ENCODE data around the gene ATL3.
"Not testable (repeated sequence)": the region's sequence is repeated elsewhere in the genome, so short reads cannot be mapped to it uniquely, and the experiment has no call there.

The ATL3 gene

GRCh38 chr11:63599211-63600122, 71.7 kb downstream of the ATL3 start:
- no peak overlapping the region for H3K4me3 ChIP-seq (ENCODE audit: low read length)
- TF ChIP-seq ZNF274 (IDR thresholded peaks at IDR 0.05; ENCODE audit: low read depth, low read length) = no peak

DNA sequence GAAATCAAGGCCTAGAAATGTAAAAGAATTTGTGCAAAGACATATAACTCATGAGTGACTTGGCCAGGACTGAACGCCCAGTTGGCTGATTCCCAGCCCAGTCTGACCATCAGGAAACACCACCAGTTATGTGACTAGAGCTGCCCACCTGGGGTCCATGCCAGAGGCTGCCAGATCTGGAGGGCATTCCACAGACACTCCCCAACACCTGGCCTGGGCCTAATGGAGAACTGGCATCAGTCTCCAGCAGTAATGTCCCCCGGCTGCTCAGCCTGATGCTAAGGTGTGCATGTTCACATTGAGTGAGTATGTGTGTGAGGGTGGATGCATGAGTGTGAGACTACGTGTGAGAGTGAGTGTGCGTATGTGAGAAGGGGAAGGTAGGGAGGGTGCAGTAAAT, 72.6 kb downstream of the ATL3 start:
- no peak for TF ChIP-seq ZNF274 (IDR thresholded peaks at IDR 0.05; ENCODE audit: low read depth, low read length)
- no peak overlapping the region for H3K4me3 ChIP-seq (ENCODE audit: low read length)

GRCh38 chr11:63595296-63595695, 75.9 kb downstream of the ATL3 start:
- no peak for TF ChIP-seq ZNF274 (IDR thresholded peaks at IDR 0.05; ENCODE audit: low read depth, low read length)
- H3K4me3 ChIP-seq (ENCODE audit: low read length) = no peak overlapping the region

GRCh38 chr11:63592975-63593395, 78.2 kb downstream of the ATL3 start:
- no peak overlapping the region for H3K4me3 ChIP-seq (ENCODE audit: low read length)
- no peak for TF ChIP-seq ZNF274 (IDR thresholded peaks at IDR 0.05; ENCODE audit: low read depth, low read length)

DNA sequence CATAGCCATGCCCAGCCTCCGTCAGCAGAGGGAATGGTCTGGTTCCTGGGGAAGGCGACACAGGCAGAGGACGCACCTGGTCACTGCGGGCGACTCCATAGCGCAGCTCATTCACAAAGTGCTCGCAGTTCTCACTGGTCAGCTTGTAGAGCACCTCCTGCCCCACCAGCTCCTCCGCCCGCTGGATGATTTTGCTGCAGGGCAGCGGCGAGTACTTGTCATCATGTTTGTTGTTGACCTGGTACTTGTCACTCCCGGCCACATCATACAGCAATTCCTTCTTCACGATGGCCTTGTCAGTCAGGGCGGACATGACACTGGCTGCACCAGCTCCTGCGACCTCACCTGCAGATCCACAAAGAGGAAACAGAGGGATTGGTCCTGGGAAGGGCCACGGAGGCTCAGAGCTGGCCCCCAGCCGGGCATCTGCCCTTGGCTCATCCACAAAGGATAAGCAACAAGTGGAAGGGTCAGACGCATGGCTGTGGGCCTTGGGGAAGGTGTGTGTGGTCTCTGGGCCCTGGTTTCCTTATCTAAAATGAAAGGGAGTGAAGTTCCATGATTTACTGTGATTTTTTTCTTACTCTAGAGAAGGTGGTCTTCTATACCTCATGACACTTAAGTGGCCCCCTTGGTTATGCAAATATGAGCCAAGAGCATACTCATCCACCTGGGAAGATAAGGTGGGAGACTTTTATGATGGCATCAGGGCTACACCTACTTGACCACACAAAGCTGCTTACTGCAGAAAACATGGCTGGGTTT, 81.0 kb downstream of the ATL3 start:
- no peak for TF ChIP-seq ZNF274 (IDR thresholded peaks at IDR 0.05; ENCODE audit: low read depth, low read length)
- no peak overlapping the region for H3K4me3 ChIP-seq (ENCODE audit: low read length)

DNA sequence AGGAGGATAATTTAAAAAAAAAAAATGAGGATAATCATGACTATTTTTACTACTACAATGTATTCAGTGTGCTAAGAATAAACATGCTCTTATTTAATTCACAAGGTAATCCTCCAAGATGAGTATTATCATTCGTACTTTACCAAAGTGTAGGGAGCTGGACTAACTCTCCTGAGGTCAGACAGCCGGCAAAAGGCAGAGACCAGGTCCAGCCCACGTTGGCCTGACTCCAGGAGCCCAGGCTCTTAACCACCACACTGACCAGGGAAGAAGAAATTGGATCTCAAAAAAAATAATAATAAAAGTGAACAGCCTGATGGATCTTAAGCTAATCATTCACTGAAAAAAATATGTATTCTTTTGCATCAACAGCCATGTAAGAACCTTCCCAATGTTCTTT, 82.2 kb downstream of the ATL3 start:
- TF ChIP-seq ZNF274 (IDR thresholded peaks at IDR 0.05; ENCODE audit: low read depth, low read length) = no peak
- no peak overlapping the region for H3K4me3 ChIP-seq (ENCODE audit: low read length)

DNA sequence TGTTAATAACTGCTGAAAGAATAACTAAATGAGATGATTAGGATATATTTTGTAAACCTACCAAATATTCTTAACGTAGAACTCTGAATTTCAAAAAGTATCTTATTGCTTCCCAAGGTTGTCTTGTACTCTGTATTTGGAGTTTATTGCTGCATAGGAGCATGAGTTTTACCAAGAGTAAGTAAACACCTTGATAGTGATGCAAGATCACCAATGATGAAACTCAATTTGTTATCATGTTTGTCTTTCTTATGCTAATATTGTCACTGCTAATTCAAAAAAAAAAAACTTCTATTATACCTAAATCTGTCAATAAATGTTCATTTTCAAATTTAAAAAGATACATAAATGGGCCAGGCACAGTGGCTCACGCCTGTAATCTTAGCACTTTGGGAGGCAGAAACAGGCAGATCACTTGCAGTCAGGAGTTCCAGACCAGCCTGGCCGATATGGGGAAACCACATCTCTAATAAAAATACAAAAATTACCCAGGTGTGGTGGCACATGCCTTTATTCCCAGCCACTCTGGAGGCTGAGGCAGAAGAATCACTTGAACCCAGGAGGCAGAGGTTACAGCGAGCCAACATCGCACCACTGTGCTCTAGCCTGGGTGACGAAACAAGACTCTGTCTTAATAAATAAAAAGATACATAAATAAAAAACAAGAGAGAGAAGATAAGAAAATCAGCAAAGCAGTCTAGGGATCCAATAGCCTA, 84.6 kb downstream of the ATL3 start:
- no peak for TF ChIP-seq ZNF274 (IDR thresholded peaks at IDR 0.05; ENCODE audit: low read depth, low read length)

DNA sequence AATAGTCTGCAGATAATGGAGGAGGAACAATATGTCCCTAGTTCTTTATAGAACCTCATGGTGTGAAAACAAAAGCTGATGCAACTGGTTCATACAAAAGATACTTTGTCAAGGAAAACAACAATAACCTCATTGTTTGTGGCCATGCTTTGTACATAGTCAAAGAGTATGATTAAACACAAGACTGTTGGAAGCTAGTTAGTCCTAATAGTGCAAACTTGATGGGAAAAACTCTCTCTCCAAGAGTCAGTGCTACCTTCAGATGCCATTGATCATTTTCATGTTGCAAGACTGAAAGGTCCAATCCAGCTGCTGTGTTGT, 87.9 kb downstream of the ATL3 start:
- H3K4me3 ChIP-seq (ENCODE audit: low read length) = no peak overlapping the region
- TF ChIP-seq ZNF274 (IDR thresholded peaks at IDR 0.05; ENCODE audit: low read depth, low read length) = no peak

More for the DNA sequence above, 84.6 kb downstream of the ATL3 start:
- no peak overlapping the region for H3K4me3 ChIP-seq (ENCODE audit: low read length)

GRCh38 chr11:63581224-63581623, 90.0 kb downstream of the ATL3 start:
- H3K4me3 ChIP-seq (ENCODE audit: low read length) = not testable (repeated sequence)

- H3K4me3 ChIP-seq (ENCODE audit: low read length) = not testable (repeated sequence)
Observed at GRCh38 chr11:63578882-63579281, 92.3 kb downstream of the ATL3 start.

- TF ChIP-seq ZNF274 (IDR thresholded peaks at IDR 0.05; ENCODE audit: low read depth, low read length) = no peak
- no peak overlapping the region for H3K4me3 ChIP-seq (ENCODE audit: low read length)
Observed at GRCh38 chr11:63574856-63575602, 96.1 kb downstream of the ATL3 start.

All from GM08714 (cell line).